GM10266 (cell line): ENCODE data around the gene KCNIP3.
A peak's percentile ranks its signal among the peaks of the same experiment; 100 is the strongest.

Experiments
- DNase-seq: peaks from one replicate; pipeline ENCODE4 v3.0.0; 2012; ENCODE audit errors: extremely low spot score
- CTCF ChIP-seq: IDR thresholded peaks from 2 replicates; pipeline ENCODE4 v1.5.1; 2012; ENCODE audit warnings: mild to moderate bottlenecking, low read depth; ENCODE audit not compliant: control insufficient read depth, insufficient read depth; ENCODE audit errors: missing control alignments

Gene KCNIP3

GRCh38 chr2:95389245-95390119, 92.3 kb downstream of the KCNIP3 start:
- peak; percentile 81 for DNase-seq
- TF ChIP-seq CTCF = peak; percentile 88

GRCh38 chr2:95390272-95390880, 93.2 kb downstream of the KCNIP3 start:
- no peak for TF ChIP-seq CTCF
- no peak for DNase-seq

GRCh38 chr2:95390881-95391321, 93.8 kb downstream of the KCNIP3 start:
- no peak for DNase-seq
- no peak for TF ChIP-seq CTCF

GRCh38 chr2:95391641-95392310, 94.6 kb downstream of the KCNIP3 start:
- DNase-seq = no peak
- TF ChIP-seq CTCF = no peak

GRCh38 chr2:95392320-95392719, 95.2 kb downstream of the KCNIP3 start:
- no peak for DNase-seq
- no peak for TF ChIP-seq CTCF

GRCh38 chr2:95392730-95393455, 95.7 kb downstream of the KCNIP3 start:
- TF ChIP-seq CTCF = peak; percentile 13
- DNase-seq = no peak
